HG02588 (cell line): ENCODE measurements around the gene HTR2A.
A peak's percentile ranks its signal among the peaks of the same experiment; 100 is the strongest.

Source experiments
- ATAC-seq: cut with Tn5 transposase; IDR thresholded peaks from one replicate; pipeline ENCODE4 v1.9.1; 2021; ENCODE audit warnings: mild to moderate bottlenecking, moderate library complexity; ENCODE audit not compliant: unreplicated experiment

HTR2A gene

DNA sequence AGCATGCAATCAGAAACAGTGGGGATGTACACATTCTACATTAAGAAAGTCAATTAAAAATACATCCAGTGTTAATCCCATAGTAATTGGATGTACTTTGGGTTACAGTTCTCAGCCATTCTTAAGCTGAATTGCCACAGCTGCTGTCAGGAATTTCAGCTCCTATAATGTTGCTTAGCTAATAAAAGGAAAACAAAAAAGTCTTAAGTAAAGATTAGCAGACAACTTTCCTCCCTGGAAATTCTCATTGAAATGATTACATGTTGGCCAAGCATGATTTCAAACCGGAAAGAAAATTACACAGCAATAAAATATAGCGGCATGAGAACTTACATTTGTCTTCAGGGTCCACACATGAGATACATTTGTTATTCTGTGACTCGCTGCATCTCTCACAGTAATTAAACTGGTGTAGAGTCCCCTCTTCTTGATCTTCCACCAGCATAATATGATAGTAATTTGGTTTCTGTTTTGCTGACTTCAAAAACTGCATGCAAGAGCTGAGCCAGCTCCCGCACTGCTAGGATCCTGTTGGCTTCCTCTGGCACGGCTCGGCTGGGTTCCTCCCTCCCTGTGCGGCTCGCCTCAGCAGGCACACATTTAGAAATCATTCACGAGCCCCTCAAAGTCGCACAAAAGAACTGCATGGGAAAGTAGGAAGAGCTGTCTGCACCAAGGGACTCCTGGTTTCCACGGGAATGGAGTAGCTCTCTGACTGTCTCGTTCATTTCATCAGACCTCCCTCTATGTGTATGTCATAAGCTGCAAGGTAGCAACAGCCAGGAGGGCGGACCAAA, at the start of gene HTR2A:
TSS of gene HTR2A (minus strand) at position 713 of the 797 bp plus-strand sequence. CDS start 1,147 bp downstream, outside the sequence.
- no peak for ATAC-seq

DNA sequence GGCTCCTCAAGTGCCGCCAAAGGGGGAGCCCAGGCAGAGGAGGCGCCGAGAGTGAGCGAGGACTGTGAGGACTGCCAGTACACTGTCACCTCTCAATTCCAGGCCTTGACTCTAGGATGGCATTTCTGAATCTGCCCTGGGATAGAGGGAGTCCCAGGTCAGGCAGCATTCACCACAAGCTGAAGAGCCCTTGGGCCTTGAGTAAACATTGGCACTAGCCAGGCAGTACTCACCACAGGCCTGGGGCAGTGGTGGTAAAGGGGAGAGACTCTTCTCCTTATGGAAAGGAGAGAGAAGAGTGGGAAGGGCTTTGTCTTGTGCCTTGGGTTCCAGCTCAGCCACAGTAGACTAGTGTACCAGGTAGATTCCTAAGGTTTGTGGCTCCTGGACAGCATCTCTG, 39.7 kb upstream of the HTR2A start:
- ATAC-seq: no peak

GRCh38 chr13:46934749-46935148, 37.9 kb upstream of the HTR2A start:
- no peak for ATAC-seq

DNA sequence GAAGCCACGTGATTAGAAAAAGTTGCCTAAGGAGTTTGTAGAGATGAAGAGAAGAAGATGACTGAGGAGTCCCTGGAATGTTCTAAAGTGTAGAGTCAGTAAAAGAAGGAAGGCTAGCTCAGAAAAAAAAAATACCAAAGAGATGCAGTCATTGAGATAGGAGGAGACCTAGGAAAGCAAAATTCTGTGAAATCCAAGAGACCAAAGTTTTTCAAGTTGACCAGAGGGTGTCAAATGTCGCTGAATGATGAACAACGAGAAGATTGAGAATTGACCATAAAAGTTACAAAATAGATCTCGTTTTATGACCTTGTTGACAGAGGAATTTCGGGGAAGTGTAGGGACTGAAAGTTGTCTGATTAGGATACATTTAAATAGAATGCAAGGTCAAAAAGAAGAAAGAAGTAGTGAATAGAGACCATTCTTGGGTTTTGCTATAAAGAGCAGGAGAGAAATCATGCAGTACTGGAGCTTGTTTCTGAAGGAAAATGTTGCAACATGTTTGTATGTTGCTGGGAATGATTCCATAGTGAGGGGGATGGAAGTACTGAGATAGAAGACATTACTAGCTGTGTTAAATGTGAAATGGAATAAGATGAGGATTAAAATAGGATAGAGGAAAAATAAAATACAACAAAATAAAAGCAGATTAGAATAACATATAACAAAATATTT, 30.2 kb upstream of the HTR2A start:
- ATAC-seq: no peak

DNA sequence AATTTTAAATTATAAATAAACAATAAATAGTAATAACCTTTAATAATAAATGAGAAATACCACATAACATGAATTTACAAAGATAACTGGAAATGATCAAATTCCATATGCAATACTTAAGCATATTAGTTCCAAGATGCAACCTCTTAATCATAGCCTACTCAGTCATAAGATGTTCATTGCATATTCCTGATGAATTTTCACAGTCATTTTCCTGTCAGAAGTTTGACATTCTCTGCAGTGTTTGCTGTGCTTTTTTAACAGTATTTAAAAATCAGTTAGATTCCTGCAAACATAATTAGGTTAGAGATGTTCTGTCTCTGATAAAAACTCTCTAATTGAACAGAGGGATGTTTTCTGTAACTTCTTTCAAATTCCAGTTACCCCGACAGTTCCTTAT, 28.6 kb upstream of the HTR2A start:
- ATAC-seq: no peak

GRCh38 chr13:46914341-46914740, 17.5 kb upstream of the HTR2A start:
- ATAC-seq: no peak

DNA sequence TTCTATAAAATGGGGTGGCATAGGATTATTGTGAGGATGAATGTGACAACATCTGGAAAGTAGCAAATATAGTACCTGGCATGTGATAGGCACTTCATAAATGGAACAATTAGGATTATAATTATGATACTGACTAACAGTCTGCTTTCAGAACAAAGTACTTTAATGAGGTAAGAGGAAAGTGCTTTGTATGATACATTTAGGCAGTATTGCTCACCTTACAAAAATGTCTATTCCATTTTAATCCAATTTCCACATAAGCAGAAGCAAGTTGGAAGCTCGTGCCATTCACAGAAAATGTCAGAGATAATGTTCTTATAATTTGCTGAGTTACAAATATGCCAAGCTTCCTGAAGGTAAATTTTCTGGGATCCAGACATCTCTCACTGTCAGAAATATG, 16.9 kb upstream of the HTR2A start:
- ATAC-seq: no peak

DNA sequence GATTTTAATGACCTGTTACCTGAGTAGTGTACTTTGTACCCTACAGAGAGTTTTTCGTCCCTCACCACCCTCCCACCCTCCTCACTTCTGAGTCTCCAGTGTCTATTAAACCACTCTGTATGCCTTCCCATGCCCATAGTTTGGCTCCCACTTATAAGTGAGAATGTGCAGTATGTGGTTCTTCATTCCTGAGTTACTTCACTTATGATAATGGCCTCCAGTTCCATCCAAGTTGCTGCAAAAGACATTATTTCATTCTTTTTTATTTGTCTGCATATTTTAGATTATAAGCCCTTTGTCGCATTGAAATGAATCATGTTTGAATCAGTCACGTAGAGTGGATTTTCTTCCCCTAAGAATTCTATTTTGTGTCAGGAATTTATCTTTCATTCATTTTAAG, 12.2 kb upstream of the HTR2A start:
- no peak for ATAC-seq

GRCh38 chr13:46908501-46908900, 11.6 kb upstream of the HTR2A start:
- no peak for ATAC-seq

DNA sequence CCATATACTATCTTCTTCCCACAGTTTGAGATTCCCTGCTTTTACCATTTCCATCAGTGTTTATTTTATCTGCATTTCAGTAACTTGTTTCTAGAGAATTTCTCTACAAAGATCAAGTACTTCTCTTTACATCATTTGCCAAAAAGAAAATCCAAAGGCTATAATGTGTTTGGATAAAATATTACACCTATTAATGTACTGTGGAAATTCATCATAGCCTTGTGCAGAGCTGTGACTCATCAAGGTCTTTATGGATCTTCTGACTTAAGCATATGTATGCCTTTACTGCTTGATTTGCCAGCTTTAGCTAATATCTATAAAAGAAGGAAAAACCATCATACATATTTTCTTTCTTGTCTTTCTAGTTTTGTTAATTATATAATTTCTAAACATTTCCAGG, 9.6 kb upstream of the HTR2A start:
- ATAC-seq: no peak

- no peak for ATAC-seq
These were observed 8.4 kb upstream of the HTR2A start for GRCh38 chr13:46905249-46905648.

DNA sequence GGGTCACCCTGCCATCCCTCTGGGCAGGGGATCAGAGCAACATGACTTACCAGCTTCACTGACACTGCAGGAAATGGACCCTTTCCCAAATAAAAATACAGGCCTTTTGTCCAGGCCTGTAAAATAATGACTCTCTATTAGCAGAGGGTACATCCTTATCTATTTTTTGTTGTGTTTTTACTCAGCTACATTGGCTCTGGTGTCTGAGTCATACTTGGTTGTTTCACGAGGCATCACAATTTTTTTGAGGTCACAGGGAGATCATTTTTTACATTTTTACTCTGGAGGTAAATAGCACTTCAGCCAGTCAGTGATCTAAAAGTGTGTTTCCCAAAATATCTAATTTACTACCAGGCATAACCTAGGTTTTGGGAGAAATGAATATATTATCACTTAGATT, 6.9 kb upstream of the HTR2A start:
- no peak for ATAC-seq

DNA sequence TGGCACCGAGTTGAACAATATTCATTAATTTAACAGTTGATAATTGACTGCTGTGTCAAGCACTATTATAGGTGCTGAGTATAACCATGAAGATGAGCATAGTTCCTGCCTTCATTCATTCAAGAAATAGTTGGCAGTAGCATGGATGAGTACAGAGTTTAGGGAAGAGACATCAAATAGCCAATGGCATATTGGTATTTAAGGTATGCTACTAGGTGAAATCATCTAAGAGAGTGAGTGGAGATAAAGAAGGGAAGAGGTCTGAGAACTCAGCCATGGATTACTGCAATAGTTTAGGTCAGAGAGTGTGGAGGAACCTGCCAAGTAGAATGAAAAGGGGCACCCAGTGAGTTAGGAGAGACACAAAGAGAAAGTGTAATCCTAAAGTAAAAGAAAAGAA, 4.9 kb upstream of the HTR2A start:
- no peak for ATAC-seq

DNA sequence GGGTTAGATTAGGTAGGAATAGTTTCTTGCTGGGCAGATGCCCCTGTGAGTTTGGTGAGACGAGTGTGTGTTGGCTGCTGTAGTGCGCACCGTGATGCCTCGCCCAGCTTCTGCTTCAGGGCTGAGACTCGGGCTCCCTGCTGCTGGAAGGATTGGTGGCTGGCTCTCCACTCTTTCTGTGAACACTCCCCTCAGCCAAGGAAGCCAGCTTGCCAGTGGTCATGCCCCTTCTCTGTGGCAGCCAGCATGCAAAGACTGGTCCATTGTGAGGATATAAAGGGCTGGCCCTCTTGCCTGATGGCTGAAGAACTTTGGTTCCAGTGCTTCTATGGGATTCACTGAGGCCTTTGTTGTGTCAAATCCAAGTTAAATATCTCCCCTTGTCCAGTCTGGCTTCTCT, 2.9 kb upstream of the HTR2A start:
- no peak for ATAC-seq

GRCh38 chr13:46895381-46895780, 1.5 kb downstream of the HTR2A start:
- no peak for ATAC-seq

DNA sequence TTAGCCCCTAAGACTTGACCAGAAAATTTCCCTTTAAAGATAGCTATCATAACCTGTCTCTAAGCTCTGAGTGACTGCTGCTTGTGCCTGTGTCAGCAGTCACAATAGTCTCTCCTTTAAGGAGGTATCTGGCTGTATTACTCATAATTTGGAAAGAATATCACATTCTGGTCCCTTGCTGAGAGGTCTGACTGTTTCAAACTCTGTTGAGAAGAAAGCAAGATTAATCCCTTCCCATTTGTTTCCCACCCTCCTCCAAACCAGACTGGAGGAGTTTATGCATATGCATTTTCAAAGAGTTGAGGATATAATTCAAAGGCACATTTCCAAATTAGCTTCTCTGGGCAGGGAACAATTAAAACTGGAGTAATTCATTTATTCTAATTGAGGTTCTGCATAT, 2.3 kb downstream of the HTR2A start:
- no peak for ATAC-seq

- peak; percentile 91 for ATAC-seq
These were observed 2.9 kb downstream of the HTR2A start for GRCh38 chr13:46893798-46894560.

GRCh38 chr13:46893221-46893740, 3.6 kb downstream of the HTR2A start:
- no peak for ATAC-seq

- ATAC-seq: no peak
These were observed 11.8 kb downstream of the HTR2A start for GRCh38 chr13:46885018-46885417.

GRCh38 chr13:46884531-46884930, 12.3 kb downstream of the HTR2A start:
- ATAC-seq: no peak

GRCh38 chr13:46881621-46882020, 15.2 kb downstream of the HTR2A start:
- ATAC-seq: no peak

DNA sequence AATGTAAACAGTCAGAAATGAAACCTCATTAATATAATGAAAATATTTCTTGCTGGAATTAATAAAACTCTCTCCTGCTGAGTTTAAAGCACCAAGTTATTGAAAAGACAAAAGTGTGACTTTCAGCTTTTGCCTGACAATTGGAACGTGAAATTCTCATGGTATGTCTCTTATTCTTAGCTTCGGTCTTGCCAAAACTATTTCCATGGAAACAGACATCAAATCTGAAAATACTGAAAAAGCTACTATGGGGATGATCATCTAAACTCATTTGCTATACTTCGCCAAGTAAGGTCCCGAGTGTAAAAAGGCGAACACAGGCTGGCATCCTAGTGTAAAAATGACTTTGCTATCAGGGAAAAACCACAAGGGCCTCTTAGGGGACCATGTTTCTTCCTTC, 22.8 kb downstream of the HTR2A start:
- ATAC-seq: no peak
